GM12878 (cell line): Measurements from ENCODE around the gene PRDM15. TPM values are rescaled to one million over a fixed set of nuclear protein-coding genes. Genes with fewer than 3 reads are reported as not detected.

Experiments used
- ATAC-seq: fragments of 200-7000 bp; cut with Tn5 transposase; 3 replicates; pipeline ENCODE4 v1.9.1; 2020; ENCODE audit warnings: mild to moderate bottlenecking, moderate library complexity
- BruUV-seq: library from RNA; stranded (reverse); fragments of 400-500 nt; replicated peaks from 2 replicates; lab custom pipeline; 2021; lab: Mats Ljungman, UMichigan
- CTCF ChIA-PET: fragments of 300-600 bp; sonication (Branson Sonifier 250); formaldehyde crosslinking; extraction: SDS; loops from one replicate; lab custom pipeline; 2021; ENCODE audit warnings: inconsistent platforms; lab: Yijun Ruan, JAX
- POLR2A ChIA-PET: fragments of 350-600 bp; formaldehyde crosslinking; extraction: SDS; loops from one replicate; lab custom pipeline; 2021; ENCODE audit warnings: inconsistent platforms; lab: Charles Lee
- RAD21 ChIA-PET: fragments of 300-600 bp; sonication (Branson Sonifier 250); formaldehyde crosslinking; loops from one replicate; lab custom pipeline; 2023; ENCODE audit warnings: antibody characterized with exemption; ENCODE audit not compliant: unreplicated experiment; lab: Charles Lee
- SMC1A ChIA-PET: fragments of 300-600 bp; sonication (Branson Sonifier 250); formaldehyde crosslinking; loops from one replicate; lab custom pipeline; 2023; ENCODE audit not compliant: unreplicated experiment, uncharacterized antibody; lab: Charles Lee
- DNase-seq: peaks from one replicate; pipeline ENCODE4 v3.0.0-alpha.2; 2011; ENCODE audit warnings: low read depth, low spot score
- FAIRE-seq: peaks from 3 replicates; lab custom pipeline; 2011; peaks lifted over from hg19 to GRCh38; lab: Jason Lieb, UNC
- H2AFZ ChIP-seq: 2 replicates; pipeline ENCODE4 v1.6.0; 2011; ENCODE audit warnings: low read depth, low read length, control low read depth; ENCODE audit not compliant: control insufficient read depth
- H3K27ac ChIP-seq: 2 replicates; pipeline ENCODE4 v1.5.1; 2011; ENCODE audit warnings: control low read depth; ENCODE audit not compliant: control insufficient read depth, insufficient read depth
- H3K27me3 ChIP-seq, 2 experiments: replicated peaks in 1 of 2; 2 replicates each; pipeline versions ENCODE4 v1.6.0 to v1.6.1; 2011; ENCODE audit warnings: low read length in 1 of 2; ENCODE audit not compliant: control insufficient read depth in 2 of 2, insufficient read depth in 2 of 2
- H3K36me3 ChIP-seq, 2 experiments: 2 replicates each; pipeline ENCODE4 v1.5.1; 2011; ENCODE audit warnings: low read length in 1 of 2; ENCODE audit not compliant: control insufficient read depth in 2 of 2, insufficient read depth in 2 of 2
- H3K4me1 ChIP-seq: 2 replicates; pipeline ENCODE4 v1.6.1; 2011; ENCODE audit warnings: mild to moderate bottlenecking, low read length, moderate library complexity, mixed read lengths; ENCODE audit not compliant: control insufficient read depth, insufficient read depth
- H3K4me2 ChIP-seq: 2 replicates; pipeline ENCODE4 v1.6.0; 2011; ENCODE audit warnings: control low read depth; ENCODE audit not compliant: control insufficient read depth, insufficient read depth
- H3K4me3 ChIP-seq: fragments of 200-600 bp; sonication (generic); 2 replicates; pipeline ENCODE4 v1.5.1; 2016
- H3K79me2 ChIP-seq: 2 replicates; pipeline ENCODE4 v1.6.0; 2011; ENCODE audit warnings: low read length; ENCODE audit not compliant: control insufficient read depth, insufficient read depth
- H3K9ac ChIP-seq: 2 replicates; pipeline ENCODE4 v1.8.0; 2011; ENCODE audit warnings: low read length, control low read depth, mixed read lengths; ENCODE audit not compliant: control insufficient read depth, insufficient read depth
- H3K9me3 ChIP-seq: replicated peaks from 3 replicates; pipeline ENCODE4 v1.5.1; 2011; ENCODE audit warnings: mild to moderate bottlenecking, low read length; ENCODE audit not compliant: control insufficient read depth, insufficient read depth
- H4K20me1 ChIP-seq: 2 replicates; pipeline ENCODE4 v1.6.0; 2011; ENCODE audit not compliant: control insufficient read depth, insufficient read depth
- BCL11A ChIP-seq: IDR thresholded peaks from 2 replicates; pipeline ENCODE4 v1.6.1; 2011; ENCODE audit warnings: low read depth, low read length
- HCFC1 ChIP-seq: fragments of 150-350 bp; IDR thresholded peaks from 2 replicates; pipeline ENCODE4 v1.6.1; 2014; ENCODE audit warnings: low read length
- MTA3 ChIP-seq: IDR thresholded peaks from 2 replicates; pipeline ENCODE4 v1.6.1; 2012; ENCODE audit warnings: low read length, inconsistent platforms, borderline replicate concordance
- MYB ChIP-seq: fragments of 150-350 bp; IDR thresholded peaks from 2 replicates; pipeline ENCODE4 v1.6.1; 2014; ENCODE audit warnings: mild to moderate bottlenecking, low read depth, low read length, borderline replicate concordance
- RBBP5 ChIP-seq: fragments of 200-600 bp; sonication (generic); conservative IDR thresholded peaks from 2 replicates; pipeline ENCODE4 v1.6.1; 2016
- RUNX3 ChIP-seq: IDR thresholded peaks from 2 replicates; pipeline ENCODE4 v1.6.1; 2012; ENCODE audit warnings: low read length, inconsistent platforms
- SIN3A ChIP-seq: IDR thresholded peaks from 2 replicates; pipeline ENCODE4 v1.6.1; 2012; ENCODE audit warnings: low read depth, low read length, improper control_type of control experiment
- SKIL ChIP-seq: fragments of 450-650 bp; IDR thresholded peaks from 2 replicates; pipeline ENCODE4 v1.6.1; 2017; ENCODE audit warnings: mild to moderate bottlenecking, low read depth, inconsistent platforms; ENCODE audit not compliant: poor library complexity, severe bottlenecking
- SMARCA5 ChIP-seq: fragments of 450-650 bp; IDR thresholded peaks from 2 replicates; pipeline ENCODE4 v1.6.1; 2017; ENCODE audit warnings: mild to moderate bottlenecking
- SREBF1 ChIP-seq: IDR thresholded peaks from 2 replicates; pipeline ENCODE4 v1.6.1; 2012; ENCODE audit warnings: mild to moderate bottlenecking, low read length
- TARDBP ChIP-seq: IDR thresholded peaks from 2 replicates; pipeline ENCODE4 v1.6.1; 2016; ENCODE audit warnings: borderline replicate concordance
- YBX1 ChIP-seq: fragments of 450-650 bp; IDR thresholded peaks from 2 replicates; pipeline ENCODE4 v1.6.1; 2016; ENCODE audit warnings: antibody characterized with exemption
- ZBTB4 ChIP-seq: fragments of 450-650 bp; formaldehyde crosslinking; IDR thresholded peaks from 2 replicates; pipeline ENCODE4 v1.4.0; 2022; ENCODE audit warnings: mild to moderate bottlenecking, moderate library complexity
- WGBS: methylation state at CpG from one replicate; pipeline ENCODE4 v1.1.6; 2016; ENCODE audit warnings: low lambda C conversion rate; ENCODE audit not compliant: insufficient replicate concordance, insufficient coverage; ENCODE audit errors: missing lambda C conversion rate; 5-methylcytosine and 5-hydroxymethylcytosine counted together
- in situ Hi-C: fragments of 300-500 bp; cut with MboI; formaldehyde crosslinking; loops from 9 replicates; pipeline ENCODE4 v1.14.3; 2018; ENCODE audit warnings: mixed read lengths
- intact Hi-C: fragments of 100-400 bp; cut with micrococcal nuclease; formaldehyde crosslinking; loops from one replicate; pipeline ENCODE4 v1.14.2; 2022; ENCODE audit not compliant: unreplicated experiment
- polyA plus RNA-seq, 11 experiments: library from polyadenylated mRNA; depleted of rRNA in 4 of 11; unstranded in 6 of 11; stranded (reverse) in 5 of 11; fragments of >200 nt; fragmentation: Nextera tagmentation in 4 of 11; fragmentation: Illumina TruSeq in 1 of 11; extraction: Ambion mirVana in 4 of 11; extraction: Trizol in 1 of 11; gene quantifications; 1 replicate in 1 of 11; 2 replicates in 10 of 11; pipeline versions ENCODE4 v1.2.1 to v1.2.3, GENCODE V29; 2011 to 2016; ENCODE audit warnings: inconsistent platforms in 2 of 11, missing spikeins in 2 of 11, low read depth in 1 of 11
- total RNA-seq, 4 experiments: library from RNA; depleted of rRNA in 3 of 4; stranded (reverse); fragments of >200 nt in 3 of 4; fragmentation: Illumina TruSeq in 1 of 4; extraction: Trizol in 1 of 4; gene quantifications; 2 replicates each; pipeline versions ENCODE4 v1.2.1 to v1.2.3, GENCODE V29; 2013 to 2021
- TF ChIP-seq, protein P1 (sequence below): fragments of 450-650 bp; formaldehyde crosslinking; IDR thresholded peaks from 2 replicates; pipeline ENCODE4 v1.4.0; 2020; ENCODE audit warnings: mild to moderate bottlenecking, moderate library complexity

PRDM15 gene
- total and polyA plus RNA-seq, 10 of the 15 experiments (the other 5 are each of a cell fraction or from before 2014, with no cell fraction given), result 2.2 to 16.0 (median 8.6) TPM

GRCh38 chr21:41750051-41750450 lies 129.1 kb downstream of the PRDM15 start:
- H3K4me2 ChIP-seq, result no peak overlapping the region
- intact Hi-C loops, result no loop called here
- FAIRE-seq, result no peak
- WGBS, result 72% methylated on average over 7 of the region's 7 CpGs
- BruUV-seq, result no TSS peak
- no peak overlapping the region for H3K4me3 ChIP-seq
- no peaks in the 10 kb centered on the region for H3K9me3 ChIP-seq
- SMC1A ChIA-PET, result interaction anchor here (2.0 kb wide), 1 partner anchor 137 kb away, joined by 4 read pairs; no protein-coding TSS in a partner anchor
- no peaks in the 10 kb centered on the region for H3K36me3 ChIP-seq
- in situ Hi-C loops, result no loop called here
- no peaks in the 10 kb centered on the region for H3K79me2 ChIP-seq
- DNase-seq, result no peak
- ATAC-seq, result no peak
- H2AFZ ChIP-seq, result no peak overlapping the region
- no peak overlapping the region for H3K9ac ChIP-seq
- RAD21 ChIA-PET, result no interaction called here
- POLR2A ChIA-PET, result interaction anchor here (0.6 kb wide), 1 partner anchor 11 kb away, joined by 3 read pairs; no protein-coding TSS in a partner anchor
- H3K27me3 ChIP-seq, result no peaks in the 10 kb centered on the region; a peak in 1 of 4 replicates
- no peaks in the 10 kb centered on the region for H3K4me1 ChIP-seq
- H3K27ac ChIP-seq, result no peak overlapping the region
- CTCF ChIA-PET, result interaction anchor here (0.7 kb wide), 1 partner anchor 854 kb away, joined by 3 read pairs; no protein-coding TSS in a partner anchor
- H4K20me1 ChIP-seq, result no peaks in the 10 kb centered on the region
- TF ChIP-seq RBBP5, result no peak
- TF ChIP-seq TARDBP, result no peak
- no peak for TF ChIP-seq BCL11A
- no peak for TF ChIP-seq SIN3A
- no peak for TF ChIP-seq SMARCA5
- TF ChIP-seq, protein P1, sequence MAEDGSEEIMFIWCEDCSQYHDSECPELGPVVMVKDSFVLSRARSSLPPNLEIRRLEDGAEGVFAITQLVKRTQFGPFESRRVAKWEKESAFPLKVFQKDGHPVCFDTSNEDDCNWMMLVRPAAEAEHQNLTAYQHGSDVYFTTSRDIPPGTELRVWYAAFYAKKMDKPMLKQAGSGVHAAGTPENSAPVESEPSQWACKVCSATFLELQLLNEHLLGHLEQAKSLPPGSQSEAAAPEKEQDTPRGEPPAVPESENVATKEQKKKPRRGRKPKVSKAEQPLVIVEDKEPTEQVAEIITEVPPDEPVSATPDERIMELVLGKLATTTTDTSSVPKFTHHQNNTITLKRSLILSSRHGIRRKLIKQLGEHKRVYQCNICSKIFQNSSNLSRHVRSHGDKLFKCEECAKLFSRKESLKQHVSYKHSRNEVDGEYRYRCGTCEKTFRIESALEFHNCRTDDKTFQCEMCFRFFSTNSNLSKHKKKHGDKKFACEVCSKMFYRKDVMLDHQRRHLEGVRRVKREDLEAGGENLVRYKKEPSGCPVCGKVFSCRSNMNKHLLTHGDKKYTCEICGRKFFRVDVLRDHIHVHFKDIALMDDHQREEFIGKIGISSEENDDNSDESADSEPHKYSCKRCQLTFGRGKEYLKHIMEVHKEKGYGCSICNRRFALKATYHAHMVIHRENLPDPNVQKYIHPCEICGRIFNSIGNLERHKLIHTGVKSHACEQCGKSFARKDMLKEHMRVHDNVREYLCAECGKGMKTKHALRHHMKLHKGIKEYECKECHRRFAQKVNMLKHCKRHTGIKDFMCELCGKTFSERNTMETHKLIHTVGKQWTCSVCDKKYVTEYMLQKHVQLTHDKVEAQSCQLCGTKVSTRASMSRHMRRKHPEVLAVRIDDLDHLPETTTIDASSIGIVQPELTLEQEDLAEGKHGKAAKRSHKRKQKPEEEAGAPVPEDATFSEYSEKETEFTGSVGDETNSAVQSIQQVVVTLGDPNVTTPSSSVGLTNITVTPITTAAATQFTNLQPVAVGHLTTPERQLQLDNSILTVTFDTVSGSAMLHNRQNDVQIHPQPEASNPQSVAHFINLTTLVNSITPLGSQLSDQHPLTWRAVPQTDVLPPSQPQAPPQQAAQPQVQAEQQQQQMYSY (CRISPR knock-in tag), result no peak
- no peak for TF ChIP-seq RUNX3
- no peak for TF ChIP-seq SREBF1
- no peak for TF ChIP-seq ZBTB4 (CRISPR knock-in tag)
- TF ChIP-seq YBX1, result no peak
- no peak for TF ChIP-seq MTA3
- TF ChIP-seq SKIL, result no peak
- no peak for TF ChIP-seq MYB
- TF ChIP-seq HCFC1, result no peak
